NCI-H1694 (cell line): ENCODE measurements around the gene INAFM2.

ENCODE experiments used
- DNase-seq: peaks from one replicate; lab custom pipeline; 2025; lab: John Stamatoyannopoulos, UW

INAFM2 gene

DNA sequence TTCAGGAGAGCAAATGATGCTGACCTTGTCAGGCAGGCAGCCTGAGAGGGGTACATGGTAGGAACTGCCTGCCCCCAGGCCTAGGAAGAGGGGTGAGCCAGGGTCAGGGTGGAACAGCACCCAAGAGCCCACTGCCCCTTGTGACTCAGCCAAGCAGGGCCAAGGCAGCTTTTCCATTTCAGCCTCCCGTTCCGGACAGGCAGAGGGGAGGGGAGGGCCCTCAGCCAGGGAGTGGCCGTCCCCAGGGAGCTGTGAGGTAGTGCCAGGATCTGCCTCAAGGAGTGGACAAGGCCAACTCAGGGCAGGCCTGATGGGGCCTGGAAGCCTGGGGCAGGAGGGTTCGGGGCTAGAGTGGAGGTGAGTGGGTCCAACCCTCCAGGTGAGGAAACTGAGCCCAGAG lies 35.5 kb upstream of the INAFM2 start:
- no peak for DNase-seq

DNA sequence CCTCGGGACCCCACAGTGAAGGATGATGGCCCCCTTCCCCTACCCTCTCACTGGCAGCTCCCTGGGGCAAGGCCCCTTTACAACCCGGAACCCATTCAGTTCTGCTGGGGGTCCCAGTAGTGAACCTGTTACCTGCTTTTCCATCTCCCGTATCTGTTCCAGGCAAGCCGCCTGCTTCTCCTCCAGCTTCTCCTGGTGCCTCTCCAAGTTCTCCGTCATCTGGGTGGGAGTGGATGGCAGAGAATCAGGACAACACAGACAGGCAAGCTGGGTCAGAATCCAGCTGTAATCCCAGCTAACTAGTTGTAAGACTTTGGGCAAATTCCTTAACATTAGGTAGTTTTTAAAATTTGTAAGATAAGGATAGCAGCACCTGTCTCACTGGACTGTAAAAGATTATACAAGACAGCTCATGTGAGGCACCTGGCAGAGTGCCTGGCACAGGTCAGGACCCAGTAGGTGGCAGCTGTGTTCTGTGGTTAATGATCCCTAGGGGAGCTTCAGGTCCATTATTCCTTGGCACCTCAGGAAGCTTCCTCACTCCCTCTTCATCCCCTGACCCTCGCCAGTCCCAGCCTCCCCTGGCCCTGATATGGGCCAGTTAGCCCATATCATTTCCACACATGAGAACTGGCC lies 34.2 kb upstream of the INAFM2 start:
- DNase-seq, result no peak

DNA sequence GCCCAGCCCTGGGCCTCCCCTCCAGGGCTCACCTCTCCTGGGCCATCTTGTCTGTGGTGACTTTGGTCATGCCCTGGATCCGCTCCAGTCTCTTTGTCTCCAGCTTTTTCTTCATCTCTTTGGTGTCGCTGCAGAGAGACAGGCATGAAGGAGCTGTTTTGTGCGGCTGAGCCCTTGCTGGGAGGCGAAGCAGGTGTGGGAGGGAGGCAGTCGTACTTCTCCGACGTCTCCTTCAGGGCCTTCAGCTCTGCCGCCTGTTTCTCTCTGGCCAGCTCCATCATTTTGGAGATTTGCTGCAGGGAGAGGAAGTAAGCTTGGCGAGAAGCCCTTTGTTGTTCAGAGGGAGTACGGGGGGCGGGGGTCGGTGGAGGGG lies 33.0 kb upstream of the INAFM2 start:
- DNase-seq, result no peak

DNA sequence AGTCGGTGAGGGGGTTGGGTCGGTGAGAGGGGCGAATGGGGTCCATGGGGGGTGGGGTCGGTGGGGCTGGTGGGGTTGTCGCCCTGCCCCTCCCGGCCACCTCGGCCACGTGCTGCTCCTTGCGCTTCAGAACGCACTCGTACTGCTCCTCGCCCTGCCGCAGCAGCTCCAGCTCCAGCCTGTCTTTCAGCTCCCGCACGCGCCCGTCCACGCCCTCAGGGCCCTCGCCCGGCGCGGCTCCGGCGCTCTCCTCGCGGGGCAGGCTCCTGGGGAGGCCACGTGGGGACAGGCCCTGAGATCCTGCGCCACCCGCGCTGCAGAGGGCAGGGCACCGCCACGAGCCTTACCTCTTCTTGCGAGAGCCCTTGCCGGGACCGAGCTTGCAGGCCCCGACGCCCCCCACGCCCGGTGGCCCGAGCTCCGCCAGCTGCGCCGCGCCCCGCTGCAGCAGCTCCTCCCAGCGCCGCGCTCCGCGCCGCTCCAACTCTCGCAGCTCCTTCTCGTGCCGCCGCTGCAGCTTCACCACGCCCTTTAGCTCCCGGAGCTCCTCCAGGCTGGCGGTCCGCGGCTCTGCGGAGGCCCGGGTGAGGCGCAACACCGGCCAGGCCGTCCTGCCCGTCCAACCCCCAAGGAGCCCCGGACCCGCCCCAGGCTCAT lies 32.4 kb upstream of the INAFM2 start:
- DNase-seq, result no peak

DNA sequence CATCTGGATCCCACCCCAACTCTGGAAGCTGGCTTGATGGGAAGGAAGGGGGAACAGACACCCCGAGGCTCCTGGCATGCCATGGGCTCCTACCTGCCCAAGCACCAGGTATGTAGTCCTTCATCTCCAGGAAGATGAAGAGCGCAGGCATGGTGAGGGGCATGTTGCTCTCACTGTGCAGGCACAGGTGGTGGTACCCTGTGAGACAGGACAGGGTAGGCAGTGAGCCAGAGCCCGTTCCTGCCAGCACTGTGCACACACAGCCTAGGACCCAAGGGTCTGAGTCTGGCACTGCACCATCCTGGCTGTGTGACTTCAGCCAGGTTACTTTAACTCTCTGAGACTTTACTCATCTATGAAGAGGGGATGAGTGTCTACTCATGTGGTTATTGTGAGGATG lies 31.2 kb upstream of the INAFM2 start:
- no peak for DNase-seq

DNA sequence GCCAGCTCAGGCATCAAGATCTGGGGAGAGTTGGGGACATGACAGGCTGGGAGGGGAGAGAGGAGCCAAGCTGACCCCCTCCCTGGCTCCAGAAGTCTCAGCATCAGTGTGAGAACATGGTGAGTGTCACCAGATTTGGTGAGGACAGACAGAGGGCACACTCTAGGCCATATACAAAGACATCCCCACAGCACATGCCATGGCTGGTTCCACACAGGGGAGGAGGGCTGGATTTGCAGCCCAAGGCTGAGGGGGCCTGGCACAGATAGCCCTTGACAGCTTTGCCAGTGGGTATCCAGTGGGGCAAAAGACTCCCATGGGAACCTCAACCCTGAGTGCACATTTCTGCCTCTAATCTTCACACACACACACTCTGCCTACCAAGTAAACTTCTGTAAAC lies 30.5 kb upstream of the INAFM2 start:
- DNase-seq, result no peak

DNA sequence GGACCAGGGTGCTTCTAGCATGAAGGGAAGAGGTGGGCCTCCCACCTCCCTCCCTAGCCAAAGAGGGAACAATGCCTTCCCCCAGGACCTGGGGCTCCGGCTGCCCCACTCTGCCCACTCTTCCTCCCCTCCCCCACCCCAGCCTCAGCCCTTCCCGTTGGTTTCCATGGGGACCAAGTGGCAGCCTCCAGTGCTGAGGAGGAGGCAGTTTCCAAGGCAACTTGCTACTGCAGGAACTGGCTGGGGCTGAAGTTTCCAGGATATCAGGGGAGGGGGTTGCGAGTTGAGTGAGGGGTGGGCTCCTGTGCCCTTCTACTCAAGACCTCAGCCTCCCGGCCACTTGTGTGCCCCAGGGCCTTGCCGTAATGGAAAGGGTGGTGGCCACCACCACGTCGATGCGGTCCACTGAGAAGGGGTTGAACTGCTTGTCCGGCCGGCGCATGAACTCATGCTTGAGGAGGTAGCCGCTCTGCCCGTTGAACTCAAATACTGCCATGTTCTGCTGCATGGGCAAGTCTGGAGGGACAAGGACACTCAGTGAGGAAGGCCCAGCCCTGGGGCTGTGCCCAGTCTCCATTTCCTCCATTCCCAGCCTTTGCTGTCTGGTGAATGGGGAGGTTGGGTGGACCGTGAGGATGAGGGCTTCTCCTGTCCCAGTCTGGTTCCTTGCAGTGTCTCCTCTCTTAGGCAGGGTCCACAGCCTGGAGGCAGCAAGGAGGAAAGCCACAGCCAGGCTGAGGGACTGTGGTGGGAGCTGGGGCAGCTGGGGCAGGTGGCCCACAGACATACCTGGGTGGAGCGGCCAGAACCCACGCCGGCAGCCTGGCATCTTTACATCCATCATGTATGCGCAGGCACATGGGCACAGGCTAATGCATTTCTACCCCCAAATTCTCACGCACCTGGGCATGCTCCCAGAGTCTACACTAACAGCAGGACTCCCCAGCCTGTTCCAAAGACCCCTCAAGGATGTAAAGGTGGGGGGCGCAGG lies 29.3 kb upstream of the INAFM2 start:
- DNase-seq, result no peak

DNA sequence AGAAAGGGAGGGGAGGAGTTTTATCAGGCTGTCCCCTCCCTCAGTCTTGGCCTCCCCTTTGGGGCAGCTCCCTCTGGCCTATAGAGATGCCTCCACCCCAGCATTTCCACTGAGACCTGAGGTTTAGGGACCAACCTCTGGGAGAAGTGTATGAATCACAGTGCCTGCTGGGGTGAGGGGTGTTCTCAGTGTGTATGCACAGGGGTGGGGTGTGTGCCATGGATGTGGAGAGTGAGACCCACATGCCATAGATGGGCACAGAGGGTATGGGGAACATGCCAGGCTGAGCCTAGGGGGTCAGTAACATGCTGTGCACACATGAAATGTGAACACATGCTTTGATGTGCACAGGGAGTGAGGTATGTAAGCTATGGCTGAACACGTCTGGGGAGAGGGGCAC lies 28.2 kb upstream of the INAFM2 start:
- no peak for DNase-seq

DNA sequence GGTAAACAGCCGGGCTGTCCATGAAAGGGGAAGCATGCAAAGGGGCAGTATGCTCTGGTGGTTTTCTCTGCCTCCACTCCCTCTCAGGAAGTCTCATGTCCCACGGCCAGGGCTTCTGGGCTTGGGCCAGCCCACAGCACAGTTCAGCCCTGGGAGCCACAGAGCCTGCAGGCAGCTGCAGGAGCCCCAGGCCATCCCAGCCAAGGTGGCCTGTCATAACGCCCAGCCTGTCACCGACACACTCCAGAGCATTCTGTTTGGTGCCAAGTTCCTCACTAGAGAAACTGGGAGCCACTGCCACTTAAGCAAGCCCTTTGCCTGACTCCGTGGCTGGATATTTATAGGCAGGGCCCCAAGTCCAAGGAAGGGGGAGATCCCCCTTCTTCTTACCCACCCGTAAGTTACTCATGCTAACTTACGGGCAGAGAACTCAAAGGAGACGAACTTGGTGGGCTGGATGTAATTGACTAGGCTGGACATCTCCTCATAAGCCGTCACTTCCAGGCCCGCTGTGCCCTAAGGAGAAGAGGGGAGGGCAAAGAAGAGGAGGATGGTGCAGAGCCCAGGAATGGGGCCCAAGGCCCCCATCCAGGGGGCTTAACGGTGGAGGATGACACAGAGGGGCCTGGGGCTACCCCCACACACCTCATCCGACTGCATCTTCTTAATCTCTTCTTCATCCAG lies 27.5 kb upstream of the INAFM2 start:
- no peak for DNase-seq

DNA sequence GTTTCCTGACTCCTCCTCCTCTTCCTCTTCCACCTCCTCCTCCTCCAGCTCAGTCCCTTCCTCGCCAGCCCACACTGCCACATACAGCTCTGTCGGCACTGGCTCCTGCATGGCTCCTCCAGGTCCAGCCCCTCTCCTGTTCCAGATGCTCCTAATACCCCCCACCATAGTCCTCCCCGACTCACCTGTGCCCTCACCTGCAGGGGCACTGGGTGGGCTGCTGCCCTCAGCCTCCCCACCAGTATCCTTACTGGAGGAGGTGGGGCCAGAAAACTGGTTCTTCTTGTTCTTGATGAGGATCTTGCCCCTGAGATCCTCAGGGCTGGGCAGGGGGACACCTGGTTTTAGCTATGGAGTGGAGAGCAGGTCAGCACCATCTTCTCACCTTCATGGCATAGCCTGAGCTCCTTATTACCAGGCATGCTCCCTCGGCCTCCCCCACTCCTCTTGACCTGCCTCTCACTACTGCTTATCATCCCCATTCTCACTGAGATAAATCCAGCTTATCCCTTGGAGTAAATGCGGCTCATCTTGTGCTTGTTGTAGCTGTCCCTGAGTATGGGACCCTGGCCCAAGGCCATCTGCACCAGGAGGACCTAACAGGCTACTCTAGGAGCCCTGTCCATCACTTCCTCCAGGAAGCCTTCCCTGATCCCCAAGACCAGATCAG lies 26.8 kb upstream of the INAFM2 start:
- no peak for DNase-seq

DNA sequence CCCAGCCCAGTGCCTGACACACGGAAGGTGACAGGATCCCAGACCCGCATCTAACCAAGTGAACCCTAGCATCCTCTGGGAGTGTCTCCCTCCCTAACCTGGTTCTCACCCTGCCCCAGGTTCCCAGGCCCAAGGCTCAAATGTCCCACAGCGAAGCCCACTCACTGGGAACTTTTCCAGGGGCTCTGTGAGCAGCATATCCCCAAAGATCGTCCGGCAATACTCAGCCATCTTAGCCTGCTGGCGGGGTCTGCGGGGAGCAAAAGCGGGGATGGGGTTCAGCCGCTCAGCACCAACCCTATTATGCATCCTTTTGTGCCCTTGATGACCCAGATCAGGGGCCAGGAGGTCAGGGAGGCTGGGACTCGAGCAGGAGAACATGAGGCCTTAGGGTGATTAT lies 26.1 kb upstream of the INAFM2 start:
- no peak for DNase-seq

DNA sequence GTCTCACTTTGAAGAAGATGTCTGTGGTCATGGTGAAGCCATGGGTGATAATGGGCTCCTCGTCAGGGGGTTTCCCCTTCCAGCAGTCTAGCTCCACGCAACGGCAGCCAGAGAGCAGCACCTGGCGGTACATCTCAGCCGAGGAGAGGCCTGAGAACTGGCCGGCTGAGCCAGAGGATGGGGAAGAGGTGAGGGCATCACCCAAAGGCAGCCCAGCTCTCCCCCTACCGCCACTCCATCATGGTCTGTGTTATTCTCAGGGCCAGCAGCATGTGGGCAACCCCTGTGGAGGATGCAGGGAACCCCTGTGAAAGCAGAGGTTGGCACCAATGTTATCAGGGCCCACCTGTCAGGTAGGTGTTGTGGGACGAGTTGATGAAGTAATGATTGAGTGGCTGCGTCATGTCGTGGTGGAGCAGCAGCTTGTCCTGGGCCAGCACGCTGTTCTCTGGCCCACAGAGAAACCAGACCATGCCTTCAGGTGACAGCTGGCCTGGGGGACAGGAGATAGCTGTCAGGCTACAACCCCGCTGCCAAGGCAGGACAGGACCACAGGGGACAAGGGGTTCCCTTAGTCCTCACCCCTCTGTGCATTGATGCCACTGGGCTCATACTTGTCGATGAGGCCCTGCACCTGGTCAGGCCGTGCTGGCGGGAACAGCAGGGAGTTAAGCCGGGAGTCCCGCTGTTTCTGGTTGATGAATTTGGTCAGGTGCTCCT lies 25.1 kb upstream of the INAFM2 start:
- DNase-seq, result no peak

DNA sequence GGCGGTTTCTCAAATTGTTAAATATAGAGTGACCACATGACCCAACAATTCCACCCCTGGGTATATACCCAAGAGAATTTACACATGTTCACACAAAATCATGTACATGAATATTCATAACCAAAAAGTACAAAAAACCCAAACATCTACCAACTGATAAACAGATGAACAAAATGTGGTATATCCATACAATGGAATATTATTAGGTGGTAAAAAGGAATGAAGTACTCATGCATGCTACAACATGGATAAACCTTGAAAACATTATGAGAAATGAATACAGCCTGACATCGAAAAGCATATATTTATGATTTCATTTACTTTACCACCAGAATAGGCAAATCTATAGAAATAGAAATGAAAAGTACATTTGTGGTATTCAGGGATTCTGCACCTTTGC lies 23.1 kb upstream of the INAFM2 start:
- DNase-seq, result no peak

DNA sequence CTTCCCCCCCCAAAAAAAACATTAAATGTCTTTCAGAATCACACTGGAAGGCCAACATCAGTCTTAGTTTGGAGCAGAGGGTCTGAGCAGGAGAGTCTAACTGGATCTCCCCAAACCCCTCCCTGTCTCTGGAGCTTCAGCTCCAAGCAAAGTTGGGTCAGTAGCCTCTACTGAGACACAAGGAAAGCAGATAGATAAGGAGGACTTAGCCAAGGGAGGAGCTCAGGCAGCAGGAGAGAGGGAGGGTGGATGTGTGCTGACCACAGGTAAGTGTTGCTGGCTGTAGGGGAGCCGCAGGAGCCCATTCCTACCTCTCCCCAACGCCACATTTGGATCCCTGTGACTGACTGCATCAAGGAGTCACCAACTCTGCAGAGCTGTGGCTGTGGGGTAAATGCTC lies 22.7 kb upstream of the INAFM2 start:
- no peak for DNase-seq

DNA sequence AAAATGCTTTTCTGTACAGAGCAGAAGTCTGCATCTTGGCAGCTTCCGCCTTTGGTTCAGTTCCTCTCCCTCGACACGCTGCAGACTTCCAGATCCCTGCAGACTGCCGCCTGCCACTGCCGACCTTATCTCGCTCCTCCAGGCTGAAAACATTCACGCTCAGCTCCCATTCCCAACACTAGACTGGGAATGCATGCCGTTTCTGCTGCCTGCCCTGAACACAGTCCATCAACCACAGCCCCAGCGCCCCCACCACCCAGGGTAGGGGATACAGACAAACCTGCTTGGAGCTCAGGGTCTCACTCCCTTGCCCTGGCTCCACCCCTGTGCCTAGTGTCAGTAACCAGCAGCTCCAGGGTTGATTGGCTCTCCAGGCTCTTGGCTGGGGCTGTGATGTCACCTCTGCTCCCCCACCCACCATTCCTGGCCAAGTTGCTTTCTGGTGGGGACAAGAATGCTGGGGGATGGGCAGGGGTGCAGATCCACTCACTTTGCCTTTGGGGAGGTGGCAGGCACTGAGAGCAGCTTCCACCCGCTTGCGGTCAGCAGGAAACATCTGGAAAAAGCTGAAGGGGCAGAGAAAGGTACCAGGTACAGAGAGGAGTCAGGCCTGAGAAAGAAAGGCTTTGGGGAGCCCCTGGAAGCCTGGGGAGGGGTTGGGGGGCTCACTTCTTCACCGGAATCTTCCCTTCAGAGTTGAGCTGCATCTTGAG lies 21.9 kb upstream of the INAFM2 start:
- no peak for DNase-seq

DNA sequence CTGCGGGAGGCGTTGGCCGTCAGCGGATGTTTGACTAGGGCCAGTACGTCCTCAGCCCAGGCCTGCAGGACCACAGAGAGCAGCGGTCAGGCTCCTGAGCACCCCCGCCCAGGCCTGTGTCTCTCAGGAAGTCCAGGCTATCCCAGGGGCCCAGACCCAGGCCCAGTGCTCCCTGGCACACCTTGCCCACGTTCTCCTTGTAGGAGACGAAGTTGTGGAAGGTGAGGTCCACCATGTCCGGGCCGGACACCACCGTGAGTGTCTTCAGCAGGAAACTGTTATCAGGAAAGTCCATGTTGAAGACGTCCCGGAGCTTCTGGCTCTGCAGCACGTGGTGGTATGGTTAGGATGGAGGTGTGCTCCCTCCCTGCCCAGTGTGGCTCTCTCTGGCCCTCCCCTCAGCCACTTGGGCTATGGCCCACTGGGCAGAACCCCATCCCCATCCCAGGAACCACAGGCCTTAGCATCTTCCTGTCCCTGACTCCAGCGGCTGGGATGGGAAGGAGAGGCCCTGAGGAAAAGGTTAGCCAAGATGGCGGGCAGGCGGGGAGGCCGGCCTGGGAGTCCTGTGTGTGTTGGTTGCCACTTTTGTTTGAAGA lies 21.1 kb upstream of the INAFM2 start:
- DNase-seq, result no peak

DNA sequence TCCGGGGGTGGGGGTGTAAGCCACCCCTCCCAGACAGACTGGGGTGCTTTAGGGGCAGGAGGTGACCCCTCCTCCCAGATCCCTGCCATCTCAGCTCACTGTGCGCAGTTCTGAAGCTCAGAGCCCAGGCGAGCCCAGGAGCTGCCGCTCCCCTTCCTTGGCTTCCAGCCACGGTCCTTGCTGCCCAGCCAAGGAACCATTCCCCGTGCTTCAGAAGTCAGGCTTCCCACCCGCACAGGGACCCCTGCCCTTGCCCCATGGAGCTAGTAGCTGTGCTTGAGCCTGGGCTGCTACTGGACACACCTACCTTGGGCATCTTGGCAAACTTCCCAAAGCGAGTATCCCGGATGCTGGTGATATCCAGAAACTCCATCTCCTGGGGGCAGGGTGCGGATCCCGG lies 20.5 kb upstream of the INAFM2 start:
- DNase-seq, result no peak

DNA sequence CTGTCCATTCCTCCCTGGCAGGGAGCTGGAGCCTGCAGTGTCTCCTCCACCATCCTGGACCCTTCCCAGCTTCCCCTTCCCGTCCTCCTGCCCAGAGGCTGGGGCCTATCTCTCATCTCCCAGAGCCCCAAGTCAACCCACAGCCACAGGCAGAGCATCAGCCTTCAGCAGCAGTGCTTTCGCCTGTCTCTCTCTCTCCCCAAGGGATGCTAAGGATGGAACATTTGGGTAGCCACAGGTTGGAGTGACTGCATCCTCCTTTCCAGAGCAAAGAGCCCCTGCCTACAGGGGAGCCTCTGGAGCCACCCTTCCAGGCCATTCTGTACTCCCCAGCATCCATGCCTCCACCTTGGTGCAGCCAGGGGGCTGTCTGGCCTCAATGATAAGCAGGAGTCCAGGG lies 19.9 kb upstream of the INAFM2 start:
- DNase-seq, result no peak

DNA sequence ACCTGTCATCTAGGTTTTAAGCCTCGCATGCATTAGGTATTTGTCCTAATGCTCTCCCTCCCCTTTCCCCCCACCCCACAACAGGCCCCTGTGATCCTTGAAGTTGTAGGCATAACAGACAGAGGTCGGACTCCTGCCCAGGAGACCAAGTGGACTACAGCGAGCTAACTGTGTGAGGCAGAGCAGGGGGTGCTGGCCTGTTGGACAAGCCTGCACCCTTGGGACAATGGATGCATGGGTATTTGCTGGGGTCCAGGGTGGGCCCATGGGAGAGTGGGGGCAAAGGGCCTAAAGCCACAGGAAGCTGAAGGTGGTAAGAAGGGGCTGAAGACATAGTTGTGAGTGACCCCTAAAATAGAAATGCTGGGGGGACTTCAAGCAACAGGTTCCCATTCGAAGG lies 18.2 kb upstream of the INAFM2 start:
- no peak for DNase-seq

DNA sequence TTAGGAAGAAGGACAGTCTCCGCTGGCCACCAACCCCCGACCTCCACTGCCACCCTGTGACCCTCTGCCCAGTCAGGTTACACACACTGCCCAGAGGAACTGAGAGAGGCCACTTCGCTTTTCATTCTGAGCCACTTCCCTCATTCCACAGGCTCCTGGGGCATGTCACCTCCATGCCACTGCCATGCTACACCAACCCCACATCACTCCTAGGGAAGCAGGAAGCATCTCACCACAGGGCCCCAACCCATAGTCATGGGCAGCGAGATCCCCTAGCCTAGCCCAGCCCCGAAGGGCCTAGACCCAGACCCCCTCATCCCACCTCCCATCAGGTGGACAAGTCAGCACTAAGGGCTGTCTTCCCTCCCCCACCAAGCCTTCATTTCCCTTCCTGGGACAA lies 17.1 kb upstream of the INAFM2 start:
- DNase-seq, result no peak
